GM10266 (cell line): Measurements from ENCODE around the gene RAB3A.

ENCODE experiments used
- DNase-seq: peaks from one replicate; pipeline ENCODE4 v3.0.0; 2012; ENCODE audit errors: extremely low spot score
- CTCF ChIP-seq: IDR thresholded peaks from 2 replicates; pipeline ENCODE4 v1.5.1; 2012; ENCODE audit warnings: mild to moderate bottlenecking, low read depth; ENCODE audit not compliant: control insufficient read depth, insufficient read depth; ENCODE audit errors: missing control alignments

RAB3A gene

GRCh38 chr19:18221815-18222725 lies 18.2 kb upstream of the RAB3A start:
- no peak for DNase-seq
- no peak for TF ChIP-seq CTCF

- no peak for TF ChIP-seq CTCF
- no peak for DNase-seq
Measured at GRCh38 chr19:18220632-18221275, 16.9 kb upstream of the RAB3A start.

- TF ChIP-seq CTCF: no peak
- no peak for DNase-seq
Measured at GRCh38 chr19:18219911-18220631, 16.2 kb upstream of the RAB3A start.

GRCh38 chr19:18218600-18218999 lies 14.8 kb upstream of the RAB3A start:
- no peak for TF ChIP-seq CTCF
- no peak for DNase-seq

GRCh38 chr19:18218159-18218558 lies 14.3 kb upstream of the RAB3A start:
- TF ChIP-seq CTCF: no peak
- DNase-seq: no peak

GRCh38 chr19:18216789-18217188 lies 12.9 kb upstream of the RAB3A start:
- DNase-seq: no peak
- no peak for TF ChIP-seq CTCF
